OCI-LY7 (cell line): ENCODE results near the gene CD37. TPM values are rescaled to one million over a fixed set of nuclear protein-coding genes. Genes with fewer than 3 reads are reported as not detected.

ENCODE experiments used
- BruUV-seq: library from RNA; stranded (reverse); fragments of 400-500 nt; replicated peaks from 2 replicates; lab custom pipeline; 2021; lab: Mats Ljungman, UMichigan
- CTCF ChIA-PET: fragments of 300-600 bp; sonication (Branson Sonifier 250); formaldehyde crosslinking; loops from one replicate; lab custom pipeline; 2022; ENCODE audit warnings: antibody characterized with exemption; ENCODE audit not compliant: unreplicated experiment; lab: Charles Lee
- POLR2A ChIA-PET: fragments of 300-600 bp; sonication (Branson Sonifier 250); formaldehyde crosslinking; loops from one replicate; lab custom pipeline; 2022; ENCODE audit warnings: antibody characterized with exemption; lab: Charles Lee
- DNase-seq: peaks from one replicate; pipeline ENCODE4 v3.0.0-alpha.2; 2015; ENCODE audit warnings: low spot score
- H2AFZ ChIP-seq: fragments of 200-600 bp; sonication (generic), shearing (Covaris generic); 2 replicates; pipeline ENCODE4 v1.6.1; 2014; ENCODE audit warnings: mild to moderate bottlenecking, antibody characterized with exemption, low read length, moderate library complexity
- H3K27ac ChIP-seq: fragments of 200-600 bp; sonication (generic); 2 replicates; pipeline ENCODE4 v1.5.1; 2014; ENCODE audit warnings: mixed run types, low read depth, mild to moderate bottlenecking, moderate library complexity, low read length, inconsistent platforms; ENCODE audit not compliant: poor library complexity, severe bottlenecking
- H3K36me3 ChIP-seq: fragments of 200-600 bp; sonication (generic); 2 replicates; pipeline ENCODE4 v1.6.1; 2014; ENCODE audit warnings: mild to moderate bottlenecking, antibody characterized with exemption, low read length, moderate library complexity, mixed read lengths; ENCODE audit not compliant: insufficient read depth
- H3K4me1 ChIP-seq: fragments of 200-600 bp; sonication (generic); 2 replicates; pipeline ENCODE4 v1.5.1; 2014; ENCODE audit warnings: mild to moderate bottlenecking, low read length; ENCODE audit not compliant: insufficient read depth, poor library complexity, severe bottlenecking
- H3K4me2 ChIP-seq: fragments of 200-600 bp; sonication (generic); 2 replicates; pipeline ENCODE4 v1.6.1; 2014; ENCODE audit warnings: mild to moderate bottlenecking, low read length
- H3K4me3 ChIP-seq: fragments of 200-600 bp; sonication (generic); 2 replicates; pipeline ENCODE4 v1.5.1; 2014; ENCODE audit warnings: mild to moderate bottlenecking, low read depth, low read length; ENCODE audit not compliant: poor library complexity, severe bottlenecking
- H3K79me2 ChIP-seq: fragments of 200-600 bp; sonication (generic); 2 replicates; pipeline ENCODE4 v1.6.1; 2016; ENCODE audit warnings: low read depth, mild to moderate bottlenecking, low read length, moderate library complexity, mixed read lengths; ENCODE audit not compliant: insufficient read depth
- H3K9me2 ChIP-seq: fragments of 200-600 bp; sonication (generic); 2 replicates; pipeline ENCODE4 v1.6.1; 2016; ENCODE audit warnings: mild to moderate bottlenecking, low read length, mixed read lengths; ENCODE audit not compliant: insufficient read depth
- H3K9me3 ChIP-seq: fragments of 200-600 bp; sonication (generic); 2 replicates; pipeline ENCODE4 v1.6.1; 2014; ENCODE audit warnings: mild to moderate bottlenecking, mixed run types, low read length, mixed read lengths
- H4K20me1 ChIP-seq: fragments of 200-600 bp; sonication (generic); 2 replicates; pipeline ENCODE4 v1.6.1; 2014; ENCODE audit warnings: mild to moderate bottlenecking, antibody characterized with exemption, low read length, moderate library complexity, mixed read lengths; ENCODE audit not compliant: insufficient read depth
- EZH2phosphoT487 ChIP-seq: fragments of 200-600 bp; sonication (generic); IDR thresholded peaks from 2 replicates; pipeline ENCODE4 v1.6.1; 2018; ENCODE audit warnings: low read depth, borderline replicate concordance, mild to moderate bottlenecking, mixed run types, antibody characterized with exemption, low read length, moderate library complexity, mixed read lengths
- intact Hi-C: fragments of 100-400 bp; cut with micrococcal nuclease; formaldehyde crosslinking; loops from one replicate; pipeline ENCODE4 v1.10.0; 2022; ENCODE audit not compliant: unreplicated experiment
- total RNA-seq, 2 experiments: library from RNA; depleted of rRNA in 1 of 2; stranded (reverse); fragments of >200 nt in 1 of 2; shearing (Covaris generic) in 1 of 2; gene quantifications; 2 replicates each; pipeline ENCODE4 v1.2.3, GENCODE V29; 2014 to 2022
- TF ChIP-seq, protein P1 (sequence below): fragments of 200-600 bp; sonication (generic); conservative IDR thresholded peaks from 2 replicates; pipeline ENCODE4 v1.5.1; 2014; ENCODE audit warnings: mild to moderate bottlenecking, antibody characterized with exemption, low read length, moderate library complexity, mixed read lengths

CD37 gene
- total RNA-seq, 2 experiments from 2014 or later, result 219 to 279 TPM

GRCh38 chr19:49315111-49315510 is 20.1 kb upstream of the CD37 start:
- H3K36me3 ChIP-seq, result peaks cover 55% of the 10 kb centered on the region
- H3K4me3 ChIP-seq, result no peak overlapping the region
- H3K79me2 ChIP-seq, result peaks cover 9% of the 10 kb centered on the region; the same call in 1 of the 2 replicates
- H3K4me2 ChIP-seq, result no peak overlapping the region
- no peak for DNase-seq
- TF ChIP-seq, protein P1, sequence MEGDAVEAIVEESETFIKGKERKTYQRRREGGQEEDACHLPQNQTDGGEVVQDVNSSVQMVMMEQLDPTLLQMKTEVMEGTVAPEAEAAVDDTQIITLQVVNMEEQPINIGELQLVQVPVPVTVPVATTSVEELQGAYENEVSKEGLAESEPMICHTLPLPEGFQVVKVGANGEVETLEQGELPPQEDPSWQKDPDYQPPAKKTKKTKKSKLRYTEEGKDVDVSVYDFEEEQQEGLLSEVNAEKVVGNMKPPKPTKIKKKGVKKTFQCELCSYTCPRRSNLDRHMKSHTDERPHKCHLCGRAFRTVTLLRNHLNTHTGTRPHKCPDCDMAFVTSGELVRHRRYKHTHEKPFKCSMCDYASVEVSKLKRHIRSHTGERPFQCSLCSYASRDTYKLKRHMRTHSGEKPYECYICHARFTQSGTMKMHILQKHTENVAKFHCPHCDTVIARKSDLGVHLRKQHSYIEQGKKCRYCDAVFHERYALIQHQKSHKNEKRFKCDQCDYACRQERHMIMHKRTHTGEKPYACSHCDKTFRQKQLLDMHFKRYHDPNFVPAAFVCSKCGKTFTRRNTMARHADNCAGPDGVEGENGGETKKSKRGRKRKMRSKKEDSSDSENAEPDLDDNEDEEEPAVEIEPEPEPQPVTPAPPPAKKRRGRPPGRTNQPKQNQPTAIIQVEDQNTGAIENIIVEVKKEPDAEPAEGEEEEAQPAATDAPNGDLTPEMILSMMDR, result no peak
- no peak for TF ChIP-seq EZH2phosphoT487
- BruUV-seq, result no TSS peak
- H3K9me3 ChIP-seq, result peaks cover 16% of the 10 kb centered on the region; the same call in 1 of the 2 replicates
- ChIA-PET POLR2A (no interaction called here), CTCF (no interaction called here)
- H3K27ac ChIP-seq, result no peak overlapping the region
- H2AFZ ChIP-seq, result no peak overlapping the region
- peaks cover 39% of the 10 kb centered on the region for H3K4me1 ChIP-seq
- H4K20me1 ChIP-seq, result no peaks in the 10 kb centered on the region
- intact Hi-C loops, result no loop called here
- H3K9me2 ChIP-seq, result no peaks in the 10 kb centered on the region

DNA sequence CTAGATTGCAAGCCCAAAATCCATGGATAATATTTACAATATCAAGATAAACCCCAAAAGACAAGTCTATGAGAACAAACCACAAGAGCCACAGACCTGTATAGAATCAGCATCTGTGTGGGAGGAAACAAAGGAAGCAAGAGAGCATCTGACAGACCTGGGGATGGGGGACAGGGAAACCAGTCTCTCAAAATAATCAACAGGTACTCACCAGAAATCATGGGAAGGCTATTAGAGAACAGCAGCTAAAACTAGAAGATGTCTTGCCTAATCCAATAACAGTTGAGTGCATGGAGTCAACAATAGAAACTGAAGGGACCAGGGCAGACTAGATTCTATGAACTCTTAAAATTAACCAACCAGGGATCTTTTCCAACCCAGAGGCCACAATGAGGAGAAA is 18.9 kb upstream of the CD37 start:
- H3K79me2 ChIP-seq, result peaks cover 9% of the 10 kb centered on the region; the same call in 1 of the 2 replicates
- CTCF ChIA-PET, result no interaction called here
- peaks cover 28% of the 10 kb centered on the region for H3K4me1 ChIP-seq
- DNase-seq, result no peak
- H3K9me2 ChIP-seq, result no peaks in the 10 kb centered on the region
- TF ChIP-seq, protein P1, result no peak
- no peak for TF ChIP-seq EZH2phosphoT487
- H3K4me3 ChIP-seq, result no peak overlapping the region
- POLR2A ChIA-PET, result no interaction called here
- H3K4me2 ChIP-seq, result no peak overlapping the region
- intact Hi-C loops, result no loop called here
- H3K36me3 ChIP-seq, result peaks cover 53% of the 10 kb centered on the region
- no peak overlapping the region for H3K27ac ChIP-seq
- H4K20me1 ChIP-seq, result no peaks in the 10 kb centered on the region
- peaks cover 27% of the 10 kb centered on the region; the same call in 1 of the 2 replicates for H3K9me3 ChIP-seq
- no peak overlapping the region for H2AFZ ChIP-seq
- BruUV-seq, result no TSS peak

GRCh38 chr19:49318296-49318695 is 16.9 kb upstream of the CD37 start:
- no peak overlapping the region for H2AFZ ChIP-seq
- H3K4me2 ChIP-seq, result no peak overlapping the region
- no peaks in the 10 kb centered on the region for H4K20me1 ChIP-seq
- H3K36me3 ChIP-seq, result peaks cover 71% of the 10 kb centered on the region
- H3K79me2 ChIP-seq, result peaks cover 14% of the 10 kb centered on the region; the same call in 1 of the 2 replicates
- BruUV-seq, result no TSS peak
- ChIA-PET POLR2A (interaction anchor here (0.5 to 1.3 kb wide), 5 partner anchors 8 to 374 kb away, joined by 3 to 5 read pairs (median 3); no protein-coding TSS in a partner anchor), CTCF (no interaction called here)
- no peak for DNase-seq
- H3K9me2 ChIP-seq, result no peaks in the 10 kb centered on the region
- H3K27ac ChIP-seq, result no peak overlapping the region
- H3K4me3 ChIP-seq, result no peak overlapping the region
- H3K4me1 ChIP-seq, result peaks cover 21% of the 10 kb centered on the region
- intact Hi-C loops, result no loop called here
- H3K9me3 ChIP-seq, result peaks cover 44% of the 10 kb centered on the region
- TF ChIP-seq, protein P1, result no peak
- TF ChIP-seq EZH2phosphoT487, result no peak
